SK-N-SH (cell line): ENCODE measurements around the gene CRYZL1. TPM values are rescaled to one million over a fixed set of nuclear protein-coding genes. Genes with fewer than 3 reads are reported as not detected.

Experiments
- CTCF ChIA-PET: fragments of 300-600, 350-600 bp; formaldehyde crosslinking; extraction: SDS; loops from one replicate; lab custom pipeline; 2021; lab: Yijun Ruan, JAX
- POLR2A ChIA-PET: fragments of 350-600 bp; sonication (Branson Sonifier 250); formaldehyde crosslinking; extraction: SDS; loops from one replicate; lab custom pipeline; 2020; ENCODE audit warnings: antibody characterized with exemption, inconsistent platforms; lab: Yijun Ruan, JAX
- DNase-seq: peaks from one replicate; pipeline ENCODE4 v3.0.0; 2012
- H2AFZ ChIP-seq: fragments of 200-600 bp; sonication (generic); 2 replicates; pipeline ENCODE4 v1.8.1; 2016; ENCODE audit warnings: antibody characterized with exemption, mild to moderate bottlenecking, low read depth
- H3F3A ChIP-seq: fragments of 200-600 bp; sonication (generic); replicated peaks from 2 replicates; pipeline ENCODE3; 2016; ENCODE audit warnings: antibody characterized with exemption, mild to moderate bottlenecking; ENCODE audit not compliant: insufficient read depth
- H3K27ac ChIP-seq, 2 experiments: fragments of 200-500 bp in 1 of 2; fragments of 200-600 bp in 1 of 2; sonication (Bioruptor generic) in 1 of 2; sonication (generic), shearing (Covaris generic) in 1 of 2; 2 replicates each; pipeline versions ENCODE4 v1.5.1 to v1.6.1; 2014 to 2016; ENCODE audit warnings: low read depth in 2 of 2, inconsistent platforms in 1 of 2, low read length in 1 of 2, mild to moderate bottlenecking in 1 of 2, mixed read lengths in 1 of 2
- H3K27me3 ChIP-seq: fragments of 200-600 bp; sonication (generic), shearing (Covaris generic); 2 replicates; pipeline ENCODE4 v1.6.1; 2016; ENCODE audit warnings: mixed run types; ENCODE audit not compliant: insufficient read depth
- H3K36me3 ChIP-seq, 2 experiments: fragments of 200-500 bp in 1 of 2; fragments of 200-600 bp in 1 of 2; sonication (Bioruptor generic) in 1 of 2; sonication (generic) in 1 of 2; replicated peaks in 1 of 2; 2 replicates each; pipeline versions ENCODE3 to v1.5.1; 2014 to 2016; ENCODE audit warnings: low read length in 1 of 2, mild to moderate bottlenecking in 1 of 2; ENCODE audit not compliant: insufficient read depth in 2 of 2, control insufficient read depth in 1 of 2
- H3K4me1 ChIP-seq, 2 experiments: fragments of 200-500 bp in 1 of 2; fragments of 200-600 bp in 1 of 2; sonication (Bioruptor generic) in 1 of 2; sonication (generic), shearing (Covaris generic) in 1 of 2; 2 replicates each; pipeline versions ENCODE4 v1.5.1 to v1.6.1; 2014 to 2016; ENCODE audit warnings: low read depth in 1 of 2, low read length in 1 of 2, mixed run types in 1 of 2; ENCODE audit not compliant: insufficient read depth in 2 of 2, control insufficient read depth in 1 of 2
- H3K4me2 ChIP-seq: fragments of 200-600 bp; sonication (generic), shearing (Covaris generic); 2 replicates; pipeline ENCODE4 v1.6.1; 2017; ENCODE audit warnings: mixed run types
- H3K4me3 ChIP-seq, 2 experiments: fragments of 200-500 bp in 1 of 2; fragments of 200-600 bp in 1 of 2; sonication (Bioruptor generic) in 1 of 2; sonication (generic), shearing (Covaris generic) in 1 of 2; 2 replicates each; pipeline versions ENCODE4 v1.5.1 to v1.8.1; 2014 to 2016; ENCODE audit warnings: low read depth in 2 of 2, inconsistent platforms in 1 of 2, low read length in 1 of 2, mild to moderate bottlenecking in 1 of 2, mixed read lengths in 1 of 2, moderate library complexity in 1 of 2
- H3K79me2 ChIP-seq: fragments of 200-600 bp; sonication (generic); 2 replicates; pipeline ENCODE4 v1.8.1; 2017; ENCODE audit warnings: mild to moderate bottlenecking; ENCODE audit not compliant: insufficient read depth
- H3K9ac ChIP-seq: fragments of 200-600 bp; sonication (generic); 2 replicates; pipeline ENCODE4 v1.6.1; 2017; ENCODE audit warnings: mixed run types
- H3K9me2 ChIP-seq: fragments of 200-600 bp; sonication (generic); 2 replicates; pipeline ENCODE4 v1.6.1; 2017; ENCODE audit warnings: mixed run types
- H3K9me3 ChIP-seq: fragments of 200-600 bp; sonication (generic); 2 replicates; pipeline ENCODE4 v1.6.1; 2017; ENCODE audit warnings: mixed run types, mild to moderate bottlenecking, moderate library complexity
- H4K20me1 ChIP-seq: fragments of 200-600 bp; sonication (generic); 2 replicates; pipeline ENCODE4 v1.6.1; 2017; ENCODE audit warnings: mild to moderate bottlenecking, mixed run types; ENCODE audit not compliant: insufficient read depth
- CHD2 ChIP-seq: fragments of 150-350 bp; IDR thresholded peaks from 2 replicates; pipeline ENCODE4 v1.6.1; 2018; ENCODE audit warnings: low read length; ENCODE audit not compliant: partially characterized antibody
- CTCF ChIP-seq: fragments of 200-600 bp; sonication (generic); IDR thresholded peaks from 2 replicates; pipeline ENCODE4 v1.6.1; 2017; ENCODE audit warnings: antibody characterized with exemption, mild to moderate bottlenecking, moderate library complexity
- ELF1 ChIP-seq: IDR thresholded peaks from 2 replicates; pipeline ENCODE4 v1.4.0; 2012
- EP300 ChIP-seq, 2 experiments: IDR thresholded peaks; 2 replicates each; pipeline versions ENCODE4 v1.4.0 to v1.6.1; 2012; ENCODE audit warnings: borderline replicate concordance in 1 of 2, low read depth in 1 of 2, low read length in 1 of 2
- FOSL2 ChIP-seq: IDR thresholded peaks from 2 replicates; pipeline ENCODE4 v1.4.0; 2012; ENCODE audit warnings: low read depth, mild to moderate bottlenecking, moderate library complexity, borderline replicate concordance
- FOXJ3 ChIP-seq: sonication (generic); formaldehyde crosslinking; IDR thresholded peaks from 2 replicates; pipeline ENCODE4 v1.5.1; 2020; ENCODE audit warnings: mild to moderate bottlenecking, missing genetic modification reagents
- FOXM1 ChIP-seq: IDR thresholded peaks from 2 replicates; pipeline ENCODE4 v1.4.0; 2012; ENCODE audit warnings: low read depth, mild to moderate bottlenecking
- GABPA ChIP-seq: IDR thresholded peaks from 2 replicates; pipeline ENCODE4 v1.4.0; 2012; ENCODE audit warnings: low read depth, mild to moderate bottlenecking
- JUND ChIP-seq: IDR thresholded peaks from 2 replicates; pipeline ENCODE4 v1.4.0; 2012
- NFIC ChIP-seq: IDR thresholded peaks from 2 replicates; pipeline ENCODE4 v1.4.0; 2012; ENCODE audit warnings: borderline replicate concordance
- POLR2AphosphoS5 ChIP-seq: IDR thresholded peaks from 2 replicates; pipeline ENCODE4 v1.6.1; 2012; ENCODE audit warnings: low read depth, low read length
- RCOR1 ChIP-seq: fragments of 150-350 bp; IDR thresholded peaks from 2 replicates; pipeline ENCODE4 v1.6.1; 2017; ENCODE audit warnings: antibody characterized with exemption, low read length
- RFX5 ChIP-seq: IDR thresholded peaks from 2 replicates; pipeline ENCODE4 v1.6.1; 2012; ENCODE audit warnings: mild to moderate bottlenecking, improper control_type of control experiment, low read length
- TAF1 ChIP-seq: IDR thresholded peaks from 2 replicates; pipeline ENCODE4 v1.6.1; 2012; ENCODE audit warnings: low read depth, mild to moderate bottlenecking, low read length, moderate library complexity, borderline replicate concordance
- TEAD4 ChIP-seq: IDR thresholded peaks from 2 replicates; pipeline ENCODE4 v1.4.0; 2012; ENCODE audit warnings: mild to moderate bottlenecking, borderline replicate concordance; ENCODE audit not compliant: insufficient read depth
- YY1 ChIP-seq: IDR thresholded peaks from 2 replicates; pipeline ENCODE4 v1.4.0; 2012; ENCODE audit warnings: low read depth, mild to moderate bottlenecking
- WGBS: methylation state at CpG from one replicate; pipeline ENCODE4 v1.1.6; 2017; ENCODE audit warnings: low lambda C conversion rate; 5-methylcytosine and 5-hydroxymethylcytosine counted together
- polyA plus RNA-seq, 3 experiments: library from polyadenylated mRNA; depleted of rRNA; stranded (reverse); fragments of >200 nt; gene quantifications; 2 replicates each; pipeline ENCODE4 v1.2.3, GENCODE V29; 2012
- TF ChIP-seq, protein P1 (sequence below): fragments of 150-350 bp; IDR thresholded peaks from 2 replicates; pipeline ENCODE4 v1.6.1; 2016; ENCODE audit warnings: mild to moderate bottlenecking, low read depth, low read length

CRYZL1 gene
- polyA plus RNA-seq, 1 of the 3 experiments (the other 2 are of a cell fraction), result 26.3 TPM

GRCh38 chr21:33557447-33557846 is 84.1 kb downstream of the CRYZL1 start:
- Histone ChIP-seq H3K79me2 (peaks cover 97% of the 10 kb centered on the region), H2AFZ (no peak overlapping the region), H3K9me2 (no peaks in the 10 kb centered on the region), H3K4me2 (no peak overlapping the region), H4K20me1 (peaks cover 92% of the 10 kb centered on the region), H3F3A (no peaks in the 10 kb centered on the region), H3K9me3 (no peaks in the 10 kb centered on the region), H3K4me3 (no peak overlapping the region), H3K27ac (no peak overlapping the region), H3K36me3 (peaks cover 92 to 94% of the 10 kb centered on the region in 2 experiments), H3K9ac (no peak overlapping the region), H3K27me3 (no peaks in the 10 kb centered on the region), H3K4me1 (no peaks in the 10 kb centered on the region; a peak in 2 of 4 replicates)
- POLR2A ChIA-PET, result interaction anchor here (0.7 kb wide), 1 partner anchor 17 kb away, joined by 3 read pairs; no protein-coding TSS in a partner anchor
- DNase-seq, result no peak
- no peak for TF ChIP-seq FOSL2
- TF ChIP-seq YY1, result no peak
- TF ChIP-seq FOXJ3 (CRISPR knock-in tag), result no peak
- TF ChIP-seq POLR2AphosphoS5, result 0 out of 2 replicates have a peak, but pooled peaks have one; percentile 3
- CTCF ChIA-PET, result interaction anchor here (1.0 to 2.4 kb wide), 3 partner anchors 10 to 49 kb away, joined by 3 to 9 read pairs (median 3); no protein-coding TSS in a partner anchor
- WGBS, result 98% methylated on average over 19 of the region's 19 CpGs

- Histone ChIP-seq H3K9ac (no peak overlapping the region), H3F3A (no peaks in the 10 kb centered on the region), H3K27ac (no peak overlapping the region), H3K4me3 (no peak overlapping the region), H3K36me3 (peaks cover 90 to 94% of the 10 kb centered on the region in 2 experiments), H3K4me1 (no peaks in the 10 kb centered on the region; a peak in 2 of 4 replicates), H3K4me2 (no peak overlapping the region), H2AFZ (no peak overlapping the region), H3K9me2 (no peaks in the 10 kb centered on the region), H4K20me1 (peaks cover 97% of the 10 kb centered on the region), H3K79me2 (peaks cover 99% of the 10 kb centered on the region), H3K27me3 (no peaks in the 10 kb centered on the region), H3K9me3 (no peaks in the 10 kb centered on the region)
- whole genome bisulfite sequencing, result 95% methylated on average over 15 of the region's 32 CpGs
- POLR2A ChIA-PET, result no interaction called here
- no peak for TF ChIP-seq TAF1
- TF ChIP-seq EP300 (IDR thresholded peaks at IDR 0.05; ENCODE audit: borderline replicate concordance in 1 of 2, low read depth in 1 of 2, low read length in 1 of 2), result no peak
- no peak for TF ChIP-seq NFIC
- TF ChIP-seq, protein P1, sequence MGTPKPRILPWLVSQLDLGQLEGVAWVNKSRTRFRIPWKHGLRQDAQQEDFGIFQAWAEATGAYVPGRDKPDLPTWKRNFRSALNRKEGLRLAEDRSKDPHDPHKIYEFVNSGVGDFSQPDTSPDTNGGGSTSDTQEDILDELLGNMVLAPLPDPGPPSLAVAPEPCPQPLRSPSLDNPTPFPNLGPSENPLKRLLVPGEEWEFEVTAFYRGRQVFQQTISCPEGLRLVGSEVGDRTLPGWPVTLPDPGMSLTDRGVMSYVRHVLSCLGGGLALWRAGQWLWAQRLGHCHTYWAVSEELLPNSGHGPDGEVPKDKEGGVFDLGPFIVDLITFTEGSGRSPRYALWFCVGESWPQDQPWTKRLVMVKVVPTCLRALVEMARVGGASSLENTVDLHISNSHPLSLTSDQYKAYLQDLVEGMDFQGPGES, result no peak
- no peak for TF ChIP-seq JUND
- TF ChIP-seq CHD2, result no peak
- TF ChIP-seq FOXM1, result no peak
- no peak for TF ChIP-seq POLR2AphosphoS5
- TF ChIP-seq FOSL2, result no peak
- no peak for TF ChIP-seq TEAD4
- TF ChIP-seq ELF1, result no peak
- TF ChIP-seq GABPA, result no peak
- TF ChIP-seq RCOR1, result no peak
- TF ChIP-seq RFX5, result no peak
- TF ChIP-seq CTCF, result no peak
- CTCF ChIA-PET, result interaction anchor here (0.8 to 0.9 kb wide), 3 partner anchors 9 to 51 kb away, joined by 3 to 4 read pairs (median 3); no protein-coding TSS in a partner anchor
- no peak for DNase-seq
These were observed 86.6 kb downstream of the CRYZL1 start for GRCh38 chr21:33554982-33555344.
